Uterus (tissue), 2 donors: ENCODE results near the gene TOR1AIP1.

Source experiments
- POLR2A ChIP-seq, 2 donors: fragments of 450-650 bp; IDR thresholded peaks; one replicate each; pipeline ENCODE4 v1.6.1; 2016; ENCODE audit warnings: antibody characterized with exemption in 2 of 2, mild to moderate bottlenecking in 1 of 2, moderate library complexity in 1 of 2
- TF ChIP-seq, protein P1 (sequence below), 4 experiments: fragments of 200-600 bp in 2 of 4; fragments of 450-650 bp in 2 of 4; sonication (generic) in 2 of 4; IDR thresholded peaks; one replicate each; pipeline ENCODE4 v1.5.1; 2016 to 2019; ENCODE audit warnings: antibody characterized with exemption in 4 of 4, mild to moderate bottlenecking in 2 of 4, moderate library complexity in 1 of 4

- TF ChIP-seq, protein P1, sequence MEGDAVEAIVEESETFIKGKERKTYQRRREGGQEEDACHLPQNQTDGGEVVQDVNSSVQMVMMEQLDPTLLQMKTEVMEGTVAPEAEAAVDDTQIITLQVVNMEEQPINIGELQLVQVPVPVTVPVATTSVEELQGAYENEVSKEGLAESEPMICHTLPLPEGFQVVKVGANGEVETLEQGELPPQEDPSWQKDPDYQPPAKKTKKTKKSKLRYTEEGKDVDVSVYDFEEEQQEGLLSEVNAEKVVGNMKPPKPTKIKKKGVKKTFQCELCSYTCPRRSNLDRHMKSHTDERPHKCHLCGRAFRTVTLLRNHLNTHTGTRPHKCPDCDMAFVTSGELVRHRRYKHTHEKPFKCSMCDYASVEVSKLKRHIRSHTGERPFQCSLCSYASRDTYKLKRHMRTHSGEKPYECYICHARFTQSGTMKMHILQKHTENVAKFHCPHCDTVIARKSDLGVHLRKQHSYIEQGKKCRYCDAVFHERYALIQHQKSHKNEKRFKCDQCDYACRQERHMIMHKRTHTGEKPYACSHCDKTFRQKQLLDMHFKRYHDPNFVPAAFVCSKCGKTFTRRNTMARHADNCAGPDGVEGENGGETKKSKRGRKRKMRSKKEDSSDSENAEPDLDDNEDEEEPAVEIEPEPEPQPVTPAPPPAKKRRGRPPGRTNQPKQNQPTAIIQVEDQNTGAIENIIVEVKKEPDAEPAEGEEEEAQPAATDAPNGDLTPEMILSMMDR (IDR thresholded peaks at IDR 0.05): no peak
- no peak for TF ChIP-seq POLR2A (IDR thresholded peaks at IDR 0.05)
Measured at GRCh38 chr1:179966551-179966950, 84.5 kb downstream of the TOR1AIP1 start.
